Mucosa of descending colon (tissue), 3 donors: Measurements from ENCODE around the gene CCDC134. TPM values are rescaled to one million over a fixed set of nuclear protein-coding genes. Genes with fewer than 3 reads are reported as not detected.
A peak's percentile ranks its signal among the peaks of the same experiment; 100 is the strongest.

Experiments used
- ATAC-seq: fragments of 200-7000 bp; cut with Tn5 transposase; one replicate; pipeline ENCODE4 v1.9.1; 2020; ENCODE audit warnings: mild to moderate bottlenecking, moderate library complexity
- DNase-seq, 3 donors: peaks; one replicate each; pipeline ENCODE4 v3.0.0-alpha.2; 2020
- H3K36me3 ChIP-seq: fragments of 200-600 bp; one replicate; pipeline ENCODE4 v1.8.0; 2021; ENCODE audit warnings: low read depth, mild to moderate bottlenecking
- H3K4me1 ChIP-seq: fragments of 200-600 bp; one replicate; pipeline ENCODE4 v1.8.0; 2021; ENCODE audit warnings: low read depth, mild to moderate bottlenecking
- H3K4me3 ChIP-seq: fragments of 200-600 bp; one replicate; pipeline ENCODE4 v1.8.0; 2021; ENCODE audit warnings: mild to moderate bottlenecking
- H3K9me3 ChIP-seq: fragments of 200-600 bp; one replicate; pipeline ENCODE4 v1.8.0; 2021; ENCODE audit warnings: mild to moderate bottlenecking
- CTCF ChIP-seq: fragments of 200-600 bp; IDR thresholded peaks from one replicate; pipeline ENCODE4 v1.8.0; 2022; ENCODE audit warnings: antibody characterized with exemption, mild to moderate bottlenecking
- intact Hi-C, 2 donors: fragments of 100-400 bp; cut with DNase I in 1 of 2; cut with micrococcal nuclease in 1 of 2; formaldehyde crosslinking; loops; one replicate each; pipeline versions ENCODE4 v1.11.0 to v1.11.1; 2022; cut with DNase I, micrococcal nuclease
- total RNA-seq, 3 donors: library from RNA; stranded (reverse); fragmentation: NEBNext Ultra II Directional in 2 of 3; extraction: Animal tissue kit (Norgen Biotek cat#: 25700) in 2 of 3; gene quantifications; one replicate each; pipeline versions ENCODE4 v1.2.1 to v1.2.4, GENCODE V29; 2021 to 2023
- donor health status: DM: no; HTN: no; CAD: no; lungs with moderate emphysema.
- donor health status: DM: no; HTN: no; CAD: no.
- donor health status: DM: no; HTN: yes; CAD: no.

Gene CCDC134
- total RNA-seq, 3 donors from 2014 or later: 9.2 to 11.6 (median 10.0) TPM

- intact Hi-C loops: no loop called here
- Histone ChIP-seq H3K4me3 (no peak overlapping the region), H3K4me1 (peaks cover 36% of the 10 kb centered on the region), H3K36me3 (peaks cover 5% of the 10 kb centered on the region), H3K9me3 (no peaks in the 10 kb centered on the region)
- ATAC-seq (no peak), DNase-seq (no peak)
- TF ChIP-seq CTCF: no peak
Observed at GRCh38 chr22:41830174-41830573, 29.7 kb downstream of the CCDC134 start.

- no peak for TF ChIP-seq CTCF
- Histone ChIP-seq H3K9me3 (no peaks in the 10 kb centered on the region), H3K4me3 (no peak overlapping the region), H3K4me1 (peaks cover 26% of the 10 kb centered on the region), H3K36me3 (peaks cover 5% of the 10 kb centered on the region)
- intact Hi-C loops: no loop called here
- ATAC-seq: no peak
- no peak for DNase-seq
Observed at GRCh38 chr22:41831383-41831782, 30.9 kb downstream of the CCDC134 start.

- no peak for TF ChIP-seq CTCF
- DNase-seq: no peak
- Histone ChIP-seq H3K4me3 (peak overlapping the region; percentile 12), H3K4me1 (peaks cover 20% of the 10 kb centered on the region), H3K9me3 (no peaks in the 10 kb centered on the region), H3K36me3 (peaks cover 5% of the 10 kb centered on the region)
- intact Hi-C loops: no loop called here
- ATAC-seq: no peak
Observed at GRCh38 chr22:41831828-41832552, 31.5 kb downstream of the CCDC134 start.

- no peak for TF ChIP-seq CTCF
- H3K36me3 ChIP-seq: peaks cover 5% of the 10 kb centered on the region
- intact Hi-C loops: no loop called here
- no peaks in the 10 kb centered on the region for H3K9me3 ChIP-seq
- peak; percentile 99 to 100 (median 100) for DNase-seq
- peak; percentile 88 for ATAC-seq
- H3K4me3 ChIP-seq: peak within 1 kb of the TSS; percentile 82
- H3K4me1 ChIP-seq: peaks cover 16% of the 10 kb centered on the region
Observed at GRCh38 chr22:41832553-41833368, 32.3 kb downstream of the CCDC134 start, which contains the start of gene SREBF2. TSS of gene SREBF2 (plus strand) at chr22:41833105. CDS start at chr22:41833271, 166 bp downstream.

- ATAC-seq (peak; percentile 42), DNase-seq (peak; percentile 57 to 77 (median 75))
- intact Hi-C loops: no loop called here
- peak overlapping the region; percentile 82 for H3K4me3 ChIP-seq
- no peak for TF ChIP-seq CTCF
- peaks cover 5% of the 10 kb centered on the region for H3K36me3 ChIP-seq
- H3K9me3 ChIP-seq: no peaks in the 10 kb centered on the region
- H3K4me1 ChIP-seq: peaks cover 15% of the 10 kb centered on the region
Observed at GRCh38 chr22:41833369-41834004, 33.0 kb downstream of the CCDC134 start.
